Measurements from ENCODE around the gene SCAPER. TPM values are rescaled to one million over a fixed set of nuclear protein-coding genes. Genes with fewer than 3 reads are reported as not detected.

The SCAPER gene
- total RNA-seq, 1 experiment from 2014 or later = 7.4 TPM

DNA sequence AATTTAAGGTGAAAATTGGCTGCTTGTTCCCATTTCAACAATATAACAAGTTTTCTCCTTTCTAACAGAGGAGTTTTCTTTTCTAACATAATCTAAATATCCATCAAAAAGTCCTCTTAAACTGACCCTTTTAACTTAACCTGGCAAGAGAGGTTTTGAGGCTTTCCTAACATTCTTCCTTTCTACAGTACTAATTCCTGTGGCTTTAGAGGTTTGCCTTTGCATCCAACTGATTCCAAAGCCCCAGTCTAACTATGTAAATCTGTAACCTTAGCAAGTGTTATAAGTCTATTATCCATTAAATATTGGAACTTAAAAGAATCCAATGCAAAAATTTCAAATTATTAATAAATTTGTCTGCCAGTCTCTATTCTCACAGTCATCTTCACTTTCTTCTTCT lies 434.4 kb downstream of the SCAPER start:
- Histone ChIP-seq H3T11ph (ENCODE audit: low read length) (no peak overlapping the region), H2AK5ac (ENCODE audit: insufficient read length, low read length) (no peak overlapping the region), H2BK5ac (ENCODE audit: insufficient read length, low read length) (no peak overlapping the region), H3K9ac (ENCODE audit: extremely low read depth, insufficient read length, low read length) (no peak overlapping the region), H2BK120ac (ENCODE audit: low read depth, low read length, poor library complexity, severe bottlenecking) (no peak overlapping the region), H3K23me2 (ENCODE audit: insufficient read length, low read depth, low read length, poor library complexity, severe bottlenecking) (no peaks in the 10 kb centered on the region), H3K4me1 (ENCODE audit: insufficient read depth, low read length) (no peaks in the 10 kb centered on the region), H4K8ac (replicated peaks; ENCODE audit: insufficient read length, low read depth, low read length) (no peak overlapping the region), H3K9me3 (ENCODE audit: control insufficient read depth, low read depth, low read length) (no peaks in the 10 kb centered on the region), H2AFZ (ENCODE audit: low read length) (no peak overlapping the region), H3K14ac (ENCODE audit: insufficient read depth, low read length) (no peak overlapping the region), H2BK20ac (ENCODE audit: low read depth, low read length, poor library complexity, severe bottlenecking) (no peak overlapping the region), H3K4ac (ENCODE audit: low read depth, low read length) (no peak overlapping the region), H4K20me1 (ENCODE audit: control insufficient read depth, insufficient read depth, insufficient read length) (no peaks in the 10 kb centered on the region), H3K23ac (ENCODE audit: insufficient read length, low read depth, low read length) (no peak overlapping the region), H3K18ac (ENCODE audit: insufficient read length, low read depth, low read length) (no peak overlapping the region), H2BK12ac (ENCODE audit: insufficient read length, low read depth, low read length) (no peak overlapping the region), H3K4me2 (ENCODE audit: insufficient read depth, insufficient read length, low read length) (no peak overlapping the region), H3K79me2 (ENCODE audit: insufficient read depth, low read length) (no peaks in the 10 kb centered on the region), H3K27me3 (ENCODE audit: insufficient read depth, low read length) (no peaks in the 10 kb centered on the region), H4K5ac (ENCODE audit: insufficient read length, low read depth, low read length) (no peak overlapping the region), H3K27ac (ENCODE audit: insufficient read length, low read depth, low read length) (no peak overlapping the region), H4K91ac (ENCODE audit: insufficient read length, low read depth, low read length) (no peak overlapping the region), H3K56ac (ENCODE audit: insufficient read length, low read depth, low read length) (no peak overlapping the region), H3K79me1 (ENCODE audit: insufficient read depth, low read depth, low read length, poor library complexity, severe bottlenecking) (no peaks in the 10 kb centered on the region), H2BK15ac (ENCODE audit: low read depth, low read length) (no peak overlapping the region)
- TF ChIP-seq, protein P1, sequence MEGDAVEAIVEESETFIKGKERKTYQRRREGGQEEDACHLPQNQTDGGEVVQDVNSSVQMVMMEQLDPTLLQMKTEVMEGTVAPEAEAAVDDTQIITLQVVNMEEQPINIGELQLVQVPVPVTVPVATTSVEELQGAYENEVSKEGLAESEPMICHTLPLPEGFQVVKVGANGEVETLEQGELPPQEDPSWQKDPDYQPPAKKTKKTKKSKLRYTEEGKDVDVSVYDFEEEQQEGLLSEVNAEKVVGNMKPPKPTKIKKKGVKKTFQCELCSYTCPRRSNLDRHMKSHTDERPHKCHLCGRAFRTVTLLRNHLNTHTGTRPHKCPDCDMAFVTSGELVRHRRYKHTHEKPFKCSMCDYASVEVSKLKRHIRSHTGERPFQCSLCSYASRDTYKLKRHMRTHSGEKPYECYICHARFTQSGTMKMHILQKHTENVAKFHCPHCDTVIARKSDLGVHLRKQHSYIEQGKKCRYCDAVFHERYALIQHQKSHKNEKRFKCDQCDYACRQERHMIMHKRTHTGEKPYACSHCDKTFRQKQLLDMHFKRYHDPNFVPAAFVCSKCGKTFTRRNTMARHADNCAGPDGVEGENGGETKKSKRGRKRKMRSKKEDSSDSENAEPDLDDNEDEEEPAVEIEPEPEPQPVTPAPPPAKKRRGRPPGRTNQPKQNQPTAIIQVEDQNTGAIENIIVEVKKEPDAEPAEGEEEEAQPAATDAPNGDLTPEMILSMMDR (conservative IDR thresholded peaks at IDR 0.05) = no peak
- Mint-ChIP-seq H3K27ac (no peak overlapping the region), H3K36me3 (ENCODE audit: insufficient read depth in 1 of 3, low read depth in 3 of 3) (peaks cover 1 to 14% (median 8%) of the 10 kb centered on the region in 3 experiments; a peak in 5 of 7 replicates), H3K4me3 (no peak overlapping the region), H3K27me3 (ENCODE audit: low read depth) (no peaks in the 10 kb centered on the region), H3K4me1 (peaks cover 6 to 8% of the 10 kb centered on the region in 2 experiments), H3K9me3 (peaks cover 11 to 13% of the 10 kb centered on the region in 2 experiments; a peak in 4 of 5 replicates)
- DNase-seq = no peak

Data from H9 (cell line).